Stimulated activated CD4-positive, alpha-beta T cell treated with anti-CD3 and anti-CD28 coated beads, Interleukin-15, amount 100 ng/mL, for 1 hour (primary cell): ENCODE results near the gene AP1S1.
"Not testable (repeated sequence)": the region's sequence is repeated elsewhere in the genome, so short reads cannot be mapped to it uniquely, and the experiment has no call there.

ENCODE experiments used
- DNase-seq, 2 donors: peaks; one replicate each; pipeline ENCODE4 v3.0.0-alpha.2; 2020; ENCODE audit warnings: low read depth in 1 of 2, low spot score in 1 of 2

AP1S1 gene

DNA sequence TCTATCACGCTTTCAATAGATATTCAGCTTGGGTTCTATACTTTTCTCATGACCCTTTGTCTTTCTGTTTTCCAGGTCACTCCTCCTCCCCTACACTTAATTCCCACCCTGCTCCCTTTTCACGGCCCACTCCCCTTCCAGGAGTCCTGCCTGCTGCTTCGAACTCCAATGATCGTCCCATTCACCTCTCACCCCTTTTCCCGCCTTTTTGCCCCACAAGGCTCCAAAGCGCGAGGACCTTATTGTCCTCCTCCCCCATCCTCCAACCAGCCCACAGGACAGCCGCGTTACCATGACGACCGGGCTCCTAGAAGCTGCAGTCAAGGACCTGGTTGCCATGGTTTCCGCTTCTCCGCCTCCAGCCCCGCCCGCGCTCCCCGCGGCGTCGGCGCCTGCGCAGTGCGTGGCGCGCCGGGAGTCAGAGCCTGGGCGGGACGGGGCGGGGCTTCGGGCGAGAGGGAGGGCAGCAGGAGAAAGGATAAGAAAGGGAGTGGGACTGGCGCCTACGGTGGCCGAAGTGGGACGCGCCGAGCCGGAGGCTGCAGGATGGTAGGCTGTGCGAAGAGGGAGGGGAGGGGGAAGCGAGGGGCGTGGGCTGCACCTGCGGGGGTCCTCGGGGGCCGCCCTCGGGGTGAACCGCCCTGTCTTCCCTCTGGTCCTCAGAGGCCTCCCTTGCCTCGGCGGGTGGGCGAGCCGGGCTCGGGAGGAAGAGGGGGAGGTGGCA is at the start of gene AP1S1:
TSS of gene AP1S1 (plus strand) at position 508 of the 724 bp plus-strand sequence. CDS start at position 547, 39 bp downstream.
- peak; percentile 82 to 87 for DNase-seq

DNA sequence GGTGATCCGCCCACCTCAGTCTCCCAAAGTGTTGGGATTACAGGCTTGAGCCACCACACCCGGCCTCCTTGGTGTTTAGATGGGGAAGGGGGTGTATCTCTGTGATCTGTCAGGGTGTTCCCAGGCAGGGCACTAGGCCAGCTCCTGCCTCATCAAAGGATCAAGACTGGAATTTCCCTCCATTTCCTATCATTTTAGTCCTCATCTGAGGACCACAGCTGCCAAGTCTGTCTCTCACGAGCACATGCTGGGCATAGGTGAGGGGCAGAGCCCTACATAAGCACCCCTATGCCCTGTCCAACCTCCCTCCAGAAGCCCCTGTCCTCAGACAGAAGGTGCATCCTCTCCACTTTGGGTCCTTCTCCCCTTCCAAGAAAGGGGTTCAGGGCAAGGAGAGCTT is 49.5 kb upstream of the AP1S1 start:
- no peak for DNase-seq

DNA sequence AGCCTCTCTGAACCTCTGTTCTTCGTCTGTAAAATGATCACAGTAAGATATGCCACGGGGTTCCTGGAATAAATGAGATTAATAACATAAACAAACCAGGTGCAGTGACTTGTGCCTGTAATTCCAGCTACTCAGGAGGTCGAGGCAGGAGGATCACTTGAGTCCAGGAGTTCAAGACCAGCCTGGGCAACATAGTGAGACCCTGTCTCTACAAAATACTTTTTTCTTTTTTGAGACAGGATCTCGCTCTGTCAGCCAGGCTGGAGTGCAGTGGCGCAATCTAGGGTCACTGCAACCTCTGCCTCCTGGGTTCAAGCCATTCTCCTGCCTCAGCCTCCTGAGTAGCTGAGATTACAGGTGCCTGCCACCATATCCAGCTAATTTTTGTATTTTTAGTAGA is 49.0 kb upstream of the AP1S1 start:
- not testable (repeated sequence) for DNase-seq

DNA sequence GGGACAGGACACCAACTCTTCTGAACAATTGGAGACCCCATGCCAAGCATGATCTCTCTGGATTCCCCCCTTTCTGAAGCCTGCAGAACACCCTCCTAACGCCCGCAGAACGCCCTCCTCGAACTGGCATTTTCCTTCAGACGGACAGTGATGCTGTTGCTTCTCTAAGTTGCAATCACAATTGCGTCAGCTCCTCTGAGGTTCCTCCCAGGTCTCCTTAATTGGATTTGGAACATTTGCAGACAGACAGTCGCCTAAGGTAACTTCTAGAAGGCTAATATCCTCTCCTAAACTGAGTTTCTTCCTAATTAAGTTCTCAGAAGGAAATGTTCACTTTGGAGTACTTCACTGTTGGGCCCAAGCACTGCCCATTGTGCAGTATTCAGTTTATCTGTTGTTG is 47.9 kb upstream of the AP1S1 start:
- DNase-seq = no peak

DNA sequence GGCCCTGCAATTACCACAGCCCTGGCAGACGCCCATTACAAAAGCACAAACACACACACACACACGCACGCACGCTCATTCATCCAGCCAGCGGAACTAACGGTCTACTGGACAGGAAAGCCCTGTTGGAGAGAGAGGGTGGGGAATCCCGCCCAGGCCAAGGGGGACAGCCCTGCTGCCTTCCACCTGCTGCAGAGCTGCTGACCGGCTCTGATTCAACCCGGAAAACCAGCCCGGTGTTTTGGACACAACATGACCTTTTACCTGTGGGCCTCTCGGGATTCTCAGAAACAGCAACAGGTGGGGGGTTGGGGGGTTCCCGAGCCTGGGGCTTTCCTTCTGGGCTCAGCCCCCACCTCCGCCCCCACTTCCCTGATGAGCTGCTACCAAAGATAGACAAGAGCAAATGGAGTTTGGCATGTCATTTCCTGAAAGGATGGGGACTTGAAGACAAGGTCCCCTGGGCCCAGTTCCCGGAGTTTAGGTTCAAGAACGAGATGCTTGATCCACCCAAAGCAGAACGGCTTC is 45.9 kb upstream of the AP1S1 start:
- DNase-seq = no peak

DNA sequence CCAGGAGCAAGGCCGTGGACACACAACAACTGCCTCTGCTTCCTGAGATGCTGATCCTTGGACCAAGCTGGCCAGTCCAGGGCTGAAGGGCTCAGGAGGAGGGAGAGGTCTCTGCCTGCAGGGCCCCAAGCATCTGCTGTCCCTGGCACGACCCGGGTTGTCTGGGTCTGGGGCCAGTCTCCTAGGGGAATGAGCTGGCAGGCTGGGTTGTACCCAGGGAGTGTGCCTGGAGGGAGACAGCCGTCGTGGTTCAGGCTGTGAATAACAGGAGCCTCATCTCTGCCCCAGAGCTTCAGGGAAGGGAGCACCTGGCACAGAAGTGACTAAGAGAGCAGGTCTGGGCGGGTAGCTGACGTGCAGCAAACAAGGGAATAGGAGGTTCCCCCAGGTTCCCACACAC is 45.3 kb upstream of the AP1S1 start:
- no peak for DNase-seq

DNA sequence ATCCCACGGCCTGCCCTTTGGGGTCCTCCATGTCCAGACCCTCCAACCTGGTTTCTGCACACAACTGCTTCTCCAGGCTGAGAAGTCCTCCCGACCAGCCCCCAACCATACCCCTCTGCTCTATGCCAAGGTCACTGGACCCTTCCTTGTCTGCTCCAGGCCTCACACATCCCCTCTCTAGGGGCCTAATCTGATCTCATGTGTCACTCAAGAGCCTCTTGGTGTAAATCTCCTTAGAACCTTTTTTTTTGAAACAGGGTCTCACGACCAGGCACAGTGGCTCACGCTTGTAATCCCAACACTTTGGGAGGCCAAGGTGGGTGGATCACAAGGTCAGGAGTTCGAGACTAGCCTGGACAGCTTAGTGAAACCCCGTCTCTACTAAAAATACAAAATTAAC is 44.9 kb upstream of the AP1S1 start:
- DNase-seq = no peak

DNA sequence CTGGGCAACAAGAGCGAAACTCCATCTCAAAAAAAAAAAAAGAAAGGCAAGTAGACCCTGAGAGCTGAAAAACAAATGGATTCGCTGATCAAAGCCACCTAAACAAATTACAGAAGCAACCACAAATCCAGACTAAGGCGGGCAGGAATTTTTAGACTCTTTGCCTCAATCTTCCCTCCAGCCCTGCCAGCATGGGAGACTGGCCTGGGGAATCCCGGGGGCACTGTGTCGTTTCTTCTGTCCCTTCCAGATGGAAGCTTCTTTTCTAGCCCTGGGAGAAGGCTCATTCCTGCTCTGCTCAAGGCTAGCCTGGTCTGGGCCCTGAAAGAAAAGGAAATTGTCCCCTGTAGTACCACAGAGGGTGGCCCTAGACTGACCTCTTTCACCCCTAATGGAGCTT is 43.0 kb upstream of the AP1S1 start:
- no peak for DNase-seq

DNA sequence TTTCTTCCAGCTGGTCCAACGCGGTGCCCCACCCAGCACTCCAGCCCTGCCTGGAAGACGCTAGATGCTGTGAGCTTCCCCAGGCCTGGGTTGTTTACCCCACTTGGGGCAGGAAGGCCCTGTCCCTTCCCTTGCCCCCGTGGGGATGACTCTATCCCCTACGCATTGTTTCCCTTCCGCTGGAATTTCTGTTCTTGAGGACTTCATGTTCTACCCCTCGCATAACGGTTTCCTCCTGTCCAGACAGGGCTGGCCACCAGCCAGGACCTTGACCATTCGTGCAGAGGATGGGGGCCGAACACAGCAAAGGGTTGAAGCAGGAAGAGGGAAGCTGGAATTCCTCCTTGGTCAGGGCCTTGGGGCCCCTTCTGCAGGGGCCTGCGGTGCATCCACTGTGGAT is 42.0 kb upstream of the AP1S1 start:
- DNase-seq = no peak

DNA sequence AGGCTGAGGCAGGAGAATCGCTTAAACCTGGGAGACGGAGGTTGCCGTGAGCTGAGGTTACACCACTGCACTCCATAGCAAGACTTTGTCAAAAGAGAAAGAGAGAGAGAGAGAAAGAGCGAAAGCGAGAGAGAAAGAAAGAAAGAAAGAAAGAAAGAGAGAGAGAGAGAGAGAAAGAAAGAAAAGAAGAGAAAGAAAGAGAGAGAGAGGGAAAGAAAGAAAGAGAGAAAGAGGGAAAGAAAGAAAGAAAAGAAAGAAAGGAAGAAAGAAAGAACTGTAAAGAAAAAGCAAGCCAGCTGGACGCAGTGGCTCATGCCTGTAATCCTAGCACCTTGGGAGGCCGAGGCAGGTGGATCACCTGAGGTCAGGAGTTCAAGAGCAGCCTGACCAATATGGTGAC is 41.1 kb upstream of the AP1S1 start:
- DNase-seq = not testable (repeated sequence)

DNA sequence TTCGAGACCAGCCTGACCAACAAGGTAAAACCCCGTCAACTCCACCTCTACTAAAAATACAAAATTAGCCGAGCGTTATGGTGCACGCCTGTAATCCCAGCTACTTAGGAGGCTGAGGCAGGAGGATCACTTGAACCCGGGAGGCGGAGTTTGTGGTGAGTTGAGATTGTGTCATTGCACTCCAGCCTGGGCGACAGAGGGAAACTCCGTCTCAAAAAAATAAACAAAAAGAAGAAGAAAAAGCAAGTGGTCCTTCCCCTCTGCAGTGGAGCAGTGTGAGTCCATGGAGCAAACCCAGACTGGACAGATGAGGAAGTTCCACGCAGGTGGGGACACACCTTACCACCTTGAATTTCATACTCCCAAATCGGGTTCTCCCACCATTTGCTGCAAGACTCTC is 40.4 kb upstream of the AP1S1 start:
- no peak for DNase-seq

DNA sequence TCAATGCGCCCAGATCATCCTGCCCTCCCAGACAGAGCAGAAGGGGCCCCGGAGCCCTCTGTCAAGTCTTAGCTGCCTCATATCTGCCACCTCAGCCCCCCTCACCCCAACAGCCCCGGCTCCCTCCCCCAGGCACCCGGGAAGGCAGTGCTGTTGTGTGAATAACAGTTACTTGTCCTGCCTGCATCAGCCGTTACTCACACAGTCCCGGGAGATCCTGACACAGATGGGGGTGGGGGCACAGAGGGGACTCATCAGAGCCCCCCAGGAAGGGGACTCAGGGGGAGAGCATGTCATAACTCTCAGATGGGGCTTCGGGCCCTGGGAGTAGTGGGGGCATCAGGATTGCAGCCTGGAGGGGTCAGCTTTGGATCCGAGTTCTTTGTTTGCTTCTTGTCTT is 39.8 kb upstream of the AP1S1 start:
- no peak for DNase-seq

DNA sequence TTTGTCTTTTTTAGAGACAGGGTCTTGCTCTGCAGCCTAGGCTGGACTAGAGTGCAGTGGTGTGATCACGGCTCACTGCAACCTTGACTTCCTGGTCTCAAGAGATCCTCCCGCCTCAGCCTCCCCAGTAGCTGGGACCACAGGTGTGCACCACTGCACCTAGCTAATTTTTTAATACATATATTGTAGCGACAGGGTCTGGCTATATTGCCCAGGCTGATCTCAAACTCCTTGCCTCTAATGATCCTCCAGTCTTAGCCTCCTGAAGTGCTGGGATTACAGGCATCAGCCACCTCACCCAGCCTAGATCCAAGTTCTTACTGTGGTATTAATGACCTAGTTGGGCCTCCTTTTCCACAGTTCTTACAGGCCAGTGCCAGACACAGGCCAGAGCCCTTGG is 39.1 kb upstream of the AP1S1 start:
- DNase-seq = no peak

DNA sequence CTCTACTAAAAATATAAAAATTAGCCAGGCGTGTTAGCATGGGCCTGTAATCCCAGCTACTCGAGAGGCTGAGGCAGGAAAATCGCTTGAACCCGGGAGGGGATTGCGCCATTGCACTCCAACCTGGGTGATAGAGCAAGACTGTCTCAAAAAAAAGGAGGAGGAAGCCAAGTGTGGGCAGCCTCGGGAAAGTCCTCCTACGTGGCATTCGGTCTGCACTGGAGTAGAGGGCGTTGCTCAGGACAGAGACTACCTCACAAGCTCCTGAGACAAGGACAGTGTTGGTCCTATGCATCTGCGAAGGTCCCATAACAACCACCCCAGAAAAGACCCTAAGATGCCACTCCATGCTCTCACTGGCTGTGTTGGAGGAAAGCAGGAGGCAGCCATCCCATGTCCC is 37.4 kb upstream of the AP1S1 start:
- no peak for DNase-seq

DNA sequence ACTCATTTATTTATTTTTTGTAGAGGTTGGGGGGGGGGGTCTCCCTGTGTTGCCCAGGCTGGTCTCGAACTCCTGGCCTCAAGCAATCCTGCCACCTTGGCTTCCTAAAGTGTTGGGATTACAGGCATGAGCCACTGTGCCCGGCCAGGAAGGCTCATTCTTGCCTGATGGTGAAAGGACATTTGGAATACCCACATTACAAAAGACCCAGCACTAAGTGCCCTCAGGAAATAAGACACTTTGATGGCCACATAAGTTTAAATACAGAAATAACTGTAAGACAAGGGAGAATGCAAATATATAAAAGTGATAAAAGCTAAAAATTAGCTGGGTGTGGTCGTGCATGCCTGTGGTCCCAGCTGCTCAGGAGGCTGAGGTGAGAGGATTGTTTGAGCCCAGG is 35.4 kb upstream of the AP1S1 start:
- no peak for DNase-seq

DNA sequence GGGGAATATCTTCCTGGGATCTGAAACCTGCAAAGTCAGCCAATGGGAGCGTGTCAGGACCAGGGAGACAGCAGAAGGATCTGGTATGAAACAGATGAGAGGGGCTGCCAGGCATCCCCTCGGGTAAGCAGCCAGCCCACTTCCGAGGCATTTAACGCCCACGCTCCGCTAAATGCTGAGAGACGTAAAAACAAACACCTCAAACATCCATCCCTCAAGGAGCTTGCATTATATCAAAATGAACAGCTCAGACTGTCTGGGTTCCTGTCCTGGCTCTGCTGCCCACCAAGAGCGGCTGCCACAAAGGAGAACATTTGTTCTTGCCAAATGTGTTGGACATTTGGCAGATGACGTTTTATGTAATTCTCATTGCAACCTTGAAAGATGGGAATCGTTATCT is 34.4 kb upstream of the AP1S1 start:
- no peak for DNase-seq

DNA sequence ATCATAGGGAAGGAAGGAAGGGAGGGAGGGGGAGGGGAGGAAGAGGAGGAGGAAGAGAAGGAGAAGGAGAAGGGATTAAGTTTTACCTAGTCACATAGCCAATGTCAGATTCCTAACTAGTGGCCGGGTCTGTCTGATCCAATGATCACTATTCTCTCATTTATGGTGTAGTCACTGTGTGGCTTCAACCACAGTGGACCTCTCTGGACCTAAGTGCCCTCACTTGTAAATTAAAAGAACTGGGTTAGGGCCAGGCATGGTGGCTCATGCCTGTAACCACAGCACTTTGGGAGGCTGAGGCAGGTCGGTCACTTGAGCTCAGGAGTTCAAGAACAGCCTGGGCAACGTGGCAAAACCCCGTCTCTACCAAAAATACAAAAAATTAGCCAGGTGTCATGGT is 34.0 kb upstream of the AP1S1 start:
- no peak for DNase-seq

DNA sequence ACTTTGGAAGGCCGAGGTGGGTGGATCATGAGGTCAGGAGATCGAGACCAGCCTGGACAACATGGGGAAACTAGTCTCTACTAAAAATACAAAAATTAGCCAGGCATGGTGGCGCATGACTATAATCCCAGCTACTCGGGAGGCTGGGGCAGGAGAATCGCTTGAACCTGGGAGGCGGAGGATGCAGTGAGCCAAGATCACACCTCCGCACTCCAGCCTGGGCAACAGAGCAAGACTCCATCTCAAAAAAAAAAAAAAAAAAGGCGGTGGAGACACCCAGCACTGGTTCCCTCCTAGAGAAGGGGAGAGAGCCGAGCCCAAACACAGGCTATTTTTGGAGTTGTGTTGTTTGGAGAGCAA is 32.7 kb upstream of the AP1S1 start:
- DNase-seq = not testable (repeated sequence)

DNA sequence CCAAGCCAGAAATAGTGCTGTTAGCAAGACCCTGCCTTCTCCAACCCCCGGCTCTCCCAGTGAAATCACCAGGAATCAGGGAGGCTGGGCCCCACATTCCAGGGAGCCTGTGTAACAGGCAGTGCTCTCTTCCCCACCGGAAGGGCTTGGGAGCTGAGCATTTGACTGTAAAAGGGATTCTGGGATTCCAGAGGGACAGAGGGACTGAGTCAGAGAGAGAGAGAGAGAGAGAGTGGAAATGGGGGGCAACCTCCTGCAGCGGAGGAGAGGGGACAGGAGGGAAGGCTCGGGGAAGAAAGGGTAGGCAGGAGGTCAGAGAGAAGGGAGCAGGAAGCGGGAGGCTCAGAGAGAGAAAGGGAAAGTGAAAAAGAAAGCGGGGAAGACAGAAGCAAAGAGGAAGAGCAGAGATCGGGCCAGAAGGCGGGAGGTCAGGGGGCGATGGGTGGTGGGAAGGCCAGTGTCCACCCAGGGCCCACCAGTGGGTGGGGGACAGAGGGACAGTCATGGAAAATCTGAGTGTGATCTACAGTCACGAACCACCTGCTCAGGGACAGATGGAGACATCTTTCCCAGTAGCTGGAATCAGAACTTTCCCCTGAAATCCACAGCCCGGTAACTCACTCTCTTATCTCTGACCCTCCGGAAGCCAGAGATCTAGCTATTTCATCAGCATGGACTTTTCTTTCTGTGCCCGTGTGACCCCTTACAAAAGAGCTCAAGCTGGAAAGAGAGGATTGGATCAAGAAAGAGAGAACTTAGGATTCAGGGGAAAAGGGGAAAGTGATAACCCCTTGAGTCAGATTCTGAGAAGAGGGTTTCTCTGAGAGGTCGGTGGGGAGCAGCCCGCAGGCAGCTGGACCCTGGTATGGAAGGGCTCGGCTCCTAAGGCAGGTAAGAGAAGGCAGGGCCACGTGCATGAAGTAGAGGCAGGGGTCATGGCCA is 32.0 kb upstream of the AP1S1 start:
- no peak for DNase-seq

DNA sequence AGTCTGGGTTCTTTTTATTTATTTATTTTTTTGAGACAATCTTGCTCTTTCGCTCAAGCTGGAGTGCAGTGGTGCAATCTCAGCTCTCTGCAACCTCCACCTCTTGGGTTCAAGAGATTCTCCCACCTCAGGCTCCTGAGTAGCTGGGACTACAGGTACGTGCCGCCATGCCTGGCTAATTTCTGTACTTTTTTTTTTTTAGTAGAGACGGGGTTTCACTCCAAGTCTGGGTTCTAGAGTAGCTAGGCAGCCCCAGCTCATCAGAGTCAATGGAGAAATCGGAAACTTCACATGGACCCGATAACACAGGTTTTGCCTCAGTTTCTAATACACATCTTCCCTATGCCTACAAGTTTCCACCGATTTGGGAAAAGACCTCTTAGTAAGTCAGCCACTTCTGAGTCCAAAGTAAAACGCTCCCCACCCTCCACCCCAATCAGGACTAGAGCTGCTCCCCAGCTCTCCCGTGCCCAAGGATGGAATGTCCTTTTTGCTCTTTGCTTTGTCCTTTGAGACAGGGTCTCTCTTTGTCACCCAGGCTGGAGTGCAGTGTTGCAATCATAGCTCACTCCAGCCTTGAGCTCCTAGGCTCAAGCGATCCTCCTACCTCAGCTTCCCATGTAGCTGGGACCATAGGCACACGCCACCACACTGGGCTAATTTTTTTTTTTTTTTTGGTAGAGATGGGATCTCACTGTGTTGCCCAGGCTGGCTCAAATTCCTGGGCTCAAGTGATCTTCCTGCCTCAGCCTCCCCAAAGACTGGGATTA is 31.2 kb upstream of the AP1S1 start:
- DNase-seq = no peak

DNA sequence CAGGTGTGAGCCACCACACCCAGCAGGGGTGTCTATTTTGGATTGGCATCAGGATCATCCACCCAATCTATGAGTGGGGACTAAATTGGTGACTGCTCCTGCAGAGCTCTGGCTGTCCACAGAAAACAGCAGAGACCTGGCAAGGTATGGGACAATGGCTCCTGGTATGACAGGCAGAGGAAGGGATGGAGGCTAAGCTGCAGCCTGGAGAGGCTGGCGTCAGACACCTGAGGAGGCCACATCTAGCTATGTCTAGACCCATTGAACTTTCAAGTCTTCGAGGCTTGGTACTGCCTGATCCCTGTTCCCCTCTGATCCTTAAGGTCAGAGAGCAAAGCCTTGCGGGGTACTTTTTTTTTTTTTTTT is 30.6 kb upstream of the AP1S1 start:
- no peak for DNase-seq
